Measurements from ENCODE around the gene DDX20. TPM values are rescaled to one million over a fixed set of nuclear protein-coding genes. Genes with fewer than 3 reads are reported as not detected.
"Not testable (repeated sequence)": the region's sequence is repeated elsewhere in the genome, so short reads cannot be mapped to it uniquely, and the experiment has no call there.

The DDX20 gene
- total RNA-seq, 1 donor from 2014 or later, result 27.0 TPM

- DNase-seq (ENCODE audit: low read depth), result no peak
These were observed 23.0 kb upstream of the DDX20 start for GRCh38 chr1:111732718-111733117.

- peak; percentile 97 for DNase-seq (ENCODE audit: low read depth)
These were observed 22.3 kb upstream of the DDX20 start for GRCh38 chr1:111733183-111733991.

GRCh38 chr1:111733992-111734341, 21.7 kb upstream of the DDX20 start:
- no peak for DNase-seq (ENCODE audit: low read depth)

- no peak for DNase-seq (ENCODE audit: low read depth)
These were observed 21.3 kb upstream of the DDX20 start for GRCh38 chr1:111734426-111734825.

GRCh38 chr1:111734856-111735255, 20.8 kb upstream of the DDX20 start:
- DNase-seq (ENCODE audit: low read depth), result no peak

- DNase-seq (ENCODE audit: low read depth), result no peak
These were observed 20.4 kb upstream of the DDX20 start for GRCh38 chr1:111735321-111735720.

- DNase-seq (ENCODE audit: low read depth), result peak; percentile 95
These were observed 19.7 kb upstream of the DDX20 start for GRCh38 chr1:111735858-111736544.

GRCh38 chr1:111736548-111737215, 19.0 kb upstream of the DDX20 start:
- DNase-seq (ENCODE audit: low read depth), result peak; percentile 87

- DNase-seq (ENCODE audit: low read depth), result peak; percentile 38
These were observed 18.2 kb upstream of the DDX20 start for GRCh38 chr1:111737216-111738132.

GRCh38 chr1:111738133-111738435, 17.6 kb upstream of the DDX20 start:
- DNase-seq (ENCODE audit: low read depth), result no peak

GRCh38 chr1:111738436-111739193, 17.1 kb upstream of the DDX20 start:
- DNase-seq (ENCODE audit: low read depth), result peak; percentile 92

- DNase-seq (ENCODE audit: low read depth), result peak; percentile 95
These were observed 16.3 kb upstream of the DDX20 start, which contains the start of gene INKA2 for GRCh38 chr1:111739194-111739924. TSS of gene INKA2 (minus strand) at chr1:111739395. CDS start at chr1:111739242, 153 bp downstream.

- peak; percentile 61 for DNase-seq (ENCODE audit: low read depth)
These were observed 15.6 kb upstream of the DDX20 start for GRCh38 chr1:111739925-111740765.

- not testable (repeated sequence) for DNase-seq (ENCODE audit: low read depth)
These were observed 13.4 kb upstream of the DDX20 start for GRCh38 chr1:111742292-111742691.

GRCh38 chr1:111742938-111743549, 12.7 kb upstream of the DDX20 start:
- DNase-seq (ENCODE audit: low read depth), result no peak

- DNase-seq (ENCODE audit: low read depth), result no peak
These were observed 12.0 kb upstream of the DDX20 start for GRCh38 chr1:111743679-111744101.

GRCh38 chr1:111745675-111746613, 9.8 kb upstream of the DDX20 start:
- DNase-seq (ENCODE audit: low read depth), result peak; percentile 60

All from myocyte (in vitro differentiated cells).